AG20443 (cell line): ENCODE results near the gene USP24.

Source experiments
- DNase-seq: peaks from one replicate; pipeline ENCODE4 v3.0.0; 2012; ENCODE audit warnings: low spot score, mixed read lengths

The USP24 gene

DNA sequence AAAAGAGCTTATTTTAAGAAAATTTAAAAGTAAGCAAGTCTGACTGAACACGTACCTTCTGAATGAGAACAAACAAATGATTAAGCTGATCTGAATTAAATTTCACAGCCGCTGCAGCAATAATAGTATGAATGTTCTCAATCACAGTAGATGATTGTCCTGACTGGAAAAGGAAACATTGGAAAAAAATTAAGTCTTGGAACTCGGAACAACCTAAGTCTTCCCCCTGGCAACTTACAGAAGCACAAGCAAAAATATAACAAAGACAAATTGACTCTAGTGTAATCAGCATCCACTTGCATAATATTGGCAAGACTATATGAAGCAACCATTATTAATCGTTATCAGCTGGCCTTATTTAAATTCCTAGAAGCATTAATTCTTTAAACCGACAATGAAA is 60.5 kb downstream of the USP24 start:
- no peak for DNase-seq

DNA sequence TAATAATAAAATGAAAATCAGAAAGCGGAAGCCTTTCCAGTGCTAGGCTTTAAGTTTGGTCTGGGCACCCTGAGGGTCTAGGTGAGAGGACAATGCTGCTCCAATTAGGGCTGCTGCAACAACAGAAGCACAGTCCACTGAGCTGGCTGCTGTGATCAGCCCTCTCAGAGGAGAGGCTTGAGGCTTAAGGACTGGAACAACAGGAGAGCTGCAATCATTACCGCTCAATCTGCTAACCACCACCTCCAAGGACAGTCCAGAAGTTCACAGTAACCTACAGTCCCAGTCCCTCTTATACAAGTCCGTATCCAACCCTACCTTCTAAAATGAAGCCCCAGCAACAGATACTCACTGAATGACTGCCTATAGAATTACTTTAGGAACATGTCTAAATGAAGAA is 62.1 kb downstream of the USP24 start:
- DNase-seq: no peak

DNA sequence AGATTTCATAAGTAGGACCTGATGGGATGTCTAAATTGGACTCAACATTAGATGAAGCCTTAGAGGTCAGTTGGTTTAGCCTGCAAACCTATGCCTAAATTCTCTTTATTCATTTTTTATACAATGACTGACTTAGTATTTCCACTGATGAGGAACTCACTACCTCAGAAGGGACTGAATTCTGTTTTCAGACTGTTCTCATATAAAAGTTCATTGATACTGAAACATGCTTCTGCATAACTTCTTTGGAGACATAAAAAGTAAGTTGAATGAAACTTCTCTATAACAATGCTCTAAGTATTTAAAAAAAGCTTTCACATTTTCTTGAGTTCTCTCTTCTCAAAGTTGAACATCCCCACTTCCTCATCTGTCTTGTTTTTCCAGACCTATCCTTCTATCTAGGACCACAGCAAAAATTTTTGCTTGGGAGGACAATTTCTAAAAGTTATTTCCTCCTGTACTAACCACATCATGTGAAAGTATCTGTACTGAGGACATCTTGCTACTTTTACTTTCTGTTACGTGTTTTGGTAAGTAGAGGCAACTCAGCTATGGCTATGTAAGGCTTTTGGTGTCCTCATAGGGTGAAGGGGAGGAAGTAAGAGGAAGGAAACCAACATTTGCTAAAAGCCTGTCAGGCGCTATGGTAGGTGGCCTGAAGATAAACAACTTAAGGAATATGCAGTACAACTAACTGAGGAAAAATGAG is 64.1 kb downstream of the USP24 start:
- DNase-seq: no peak

DNA sequence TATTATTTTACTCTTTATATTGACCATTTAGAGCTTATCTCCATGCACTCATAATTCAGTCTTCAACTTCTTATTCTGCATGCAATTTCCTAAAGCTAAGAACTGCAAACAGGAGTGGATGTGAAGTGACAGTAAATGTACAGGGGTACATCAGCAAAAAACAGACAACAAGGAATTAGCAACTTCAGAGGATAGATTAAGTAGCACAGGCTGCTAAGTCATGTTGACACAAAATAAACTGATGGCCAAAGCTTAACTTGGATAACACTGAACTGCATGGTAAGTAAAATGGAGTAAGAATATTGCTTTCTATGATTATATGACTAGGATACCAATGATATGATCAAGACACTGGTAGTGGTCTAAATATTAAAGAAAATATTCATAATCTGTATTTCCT is 66.5 kb downstream of the USP24 start:
- no peak for DNase-seq

DNA sequence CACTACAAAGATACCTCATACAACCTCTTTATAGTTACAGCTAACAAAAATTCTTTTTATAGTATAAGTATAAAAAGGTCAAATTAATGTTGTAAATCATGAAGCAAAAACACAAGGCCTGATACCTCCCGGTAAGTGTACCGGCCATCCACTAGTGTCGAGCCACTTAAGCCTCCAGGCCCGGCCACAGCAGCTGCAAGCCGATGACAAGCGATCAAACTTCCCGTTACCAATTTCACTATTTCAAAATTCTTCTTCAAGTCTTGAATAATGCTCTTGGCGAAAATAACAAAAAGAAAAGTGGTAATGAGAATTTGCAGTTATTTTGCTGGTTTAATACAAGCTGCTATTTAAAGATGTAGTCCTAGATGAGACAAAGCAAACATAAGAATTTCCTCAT is 67.6 kb downstream of the USP24 start:
- DNase-seq: no peak

DNA sequence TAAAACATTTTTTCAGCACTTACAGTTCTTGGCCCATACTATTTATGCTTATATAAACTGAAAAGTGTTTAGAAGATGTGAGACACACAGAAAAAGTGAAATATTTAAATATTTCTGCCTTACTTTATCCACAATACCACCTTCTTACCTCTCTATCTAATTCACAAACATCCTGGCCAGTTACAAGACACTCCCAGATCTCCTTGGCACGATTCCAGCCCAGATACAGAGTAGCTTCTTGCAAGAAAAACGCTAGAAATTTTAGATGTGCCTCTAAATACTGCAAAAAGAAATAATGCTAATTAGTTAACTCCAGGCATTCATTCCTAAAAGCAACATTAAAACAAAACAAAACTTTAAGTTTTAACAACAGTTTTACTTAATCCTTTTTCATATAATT is 68.4 kb downstream of the USP24 start:
- DNase-seq: no peak

DNA sequence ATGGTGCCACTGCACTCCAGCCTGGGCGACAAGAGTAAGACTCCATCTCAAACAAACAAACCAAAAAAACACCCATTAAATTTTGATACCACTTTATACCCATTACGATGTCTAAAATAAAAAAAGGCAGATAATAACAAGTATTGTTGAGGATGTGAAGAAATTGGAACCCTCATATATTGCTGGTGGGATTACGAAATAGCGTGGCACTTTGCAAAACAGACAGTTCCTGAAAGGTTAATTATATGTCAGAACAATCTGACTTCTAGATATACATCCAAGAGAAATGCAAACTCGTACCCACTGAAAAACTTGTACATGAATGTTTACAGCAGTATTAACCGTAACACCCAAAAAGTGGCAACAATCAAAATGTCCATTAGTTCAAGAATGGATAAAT is 70.3 kb downstream of the USP24 start:
- DNase-seq: no peak

DNA sequence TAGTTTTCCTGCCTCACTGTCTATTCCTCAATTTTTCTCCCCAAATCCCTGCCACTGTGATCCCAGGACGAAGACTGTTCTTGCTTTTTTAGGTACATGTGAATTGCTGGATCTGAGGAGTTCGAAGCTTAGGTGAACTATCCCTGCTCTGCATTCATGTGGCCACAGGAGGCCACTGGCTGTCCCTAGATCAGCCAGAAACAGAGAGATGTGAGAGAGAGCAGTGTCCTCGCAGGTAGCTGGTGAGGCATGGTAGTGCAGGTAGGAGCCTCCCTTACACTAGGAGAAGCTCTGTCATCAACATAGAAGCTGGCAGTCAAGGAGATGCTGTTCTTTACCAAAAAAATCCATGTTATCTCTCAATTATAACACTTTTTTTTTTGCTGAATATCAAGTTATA is 71.5 kb downstream of the USP24 start:
- no peak for DNase-seq

DNA sequence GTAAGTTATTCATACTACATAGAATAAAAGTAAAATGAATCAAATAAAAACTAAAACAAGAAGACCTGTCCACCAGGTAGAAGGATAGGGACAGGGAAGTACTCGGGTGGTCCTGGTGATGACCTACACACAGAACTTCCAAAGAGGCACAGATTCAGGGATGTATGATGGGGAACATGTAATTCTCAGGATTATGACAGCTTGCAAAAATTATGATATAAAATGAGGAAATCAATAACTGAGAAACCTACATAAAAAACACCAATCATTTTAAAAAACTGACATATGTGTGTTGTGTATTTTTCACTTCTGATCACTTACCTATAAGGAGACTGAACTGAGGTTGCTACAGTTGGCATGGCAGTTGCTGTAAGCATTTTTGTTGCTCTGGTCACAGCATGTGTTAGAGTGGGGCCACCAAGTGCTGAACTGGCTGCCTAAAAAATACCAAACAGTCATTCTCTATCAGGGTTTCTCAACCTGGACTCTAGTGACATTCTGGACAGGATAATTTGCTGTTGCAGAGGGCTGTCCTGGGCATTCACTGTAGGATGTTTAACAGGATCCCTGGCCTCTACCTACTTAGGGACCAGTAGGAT is 73.8 kb downstream of the USP24 start:
- no peak for DNase-seq

DNA sequence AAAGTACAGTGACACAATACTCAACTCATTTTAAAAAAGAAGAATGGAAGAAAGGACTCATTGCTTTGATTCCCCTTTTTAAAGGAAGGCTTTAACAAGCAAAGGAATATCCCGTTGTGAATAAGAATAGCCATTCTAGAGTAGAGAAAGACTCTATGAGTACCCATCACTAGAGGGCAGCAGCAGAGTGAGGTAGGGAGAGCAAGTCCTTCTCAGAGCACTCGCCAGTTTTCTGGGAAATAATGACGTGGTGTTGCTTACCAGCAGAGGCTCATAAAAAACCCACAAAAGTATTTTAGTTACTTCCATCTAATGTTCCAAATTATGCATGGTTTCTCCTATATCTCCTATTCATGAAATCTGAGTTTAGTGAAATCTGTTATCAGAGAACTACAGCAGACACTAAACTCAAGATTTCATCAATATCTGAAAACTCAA is 74.6 kb downstream of the USP24 start:
- peak; percentile 87 for DNase-seq

DNA sequence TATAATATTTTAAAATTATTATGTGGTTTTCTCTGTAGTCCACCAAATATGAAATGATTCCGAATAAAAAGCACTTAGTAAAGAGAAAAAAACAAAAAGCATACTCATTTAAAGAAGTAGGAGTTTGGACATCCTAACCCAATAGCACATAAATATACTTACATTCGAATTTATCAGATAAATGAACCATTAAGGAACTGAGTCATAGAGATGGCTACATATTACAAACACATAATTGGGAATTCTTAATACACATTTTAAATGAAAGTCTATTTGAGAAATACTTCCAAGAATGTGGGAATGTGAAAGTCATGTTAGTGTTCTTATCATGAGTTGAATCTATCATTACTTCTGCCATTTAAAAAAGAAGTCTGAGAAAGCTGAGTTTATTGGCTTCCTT is 75.0 kb downstream of the USP24 start:
- no peak for DNase-seq

DNA sequence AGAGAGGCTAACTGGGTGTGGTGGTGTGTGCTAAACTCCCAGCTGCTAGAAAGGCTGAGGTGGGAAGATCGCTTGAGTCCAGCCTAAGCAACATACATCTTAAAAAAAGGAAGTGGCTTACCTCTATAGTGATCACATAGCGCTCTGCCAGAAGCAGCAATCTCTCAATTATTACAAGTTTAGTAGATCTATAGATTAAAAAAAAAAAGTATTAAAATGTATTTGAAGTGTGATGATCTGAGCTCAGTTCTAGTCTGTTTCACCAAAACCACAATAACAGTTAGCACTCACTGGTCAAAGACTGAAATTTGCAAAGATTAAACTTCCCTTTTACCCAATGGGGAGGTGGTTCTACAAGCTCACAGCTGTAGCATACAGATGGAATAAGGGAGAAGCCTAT is 76.3 kb downstream of the USP24 start:
- no peak for DNase-seq

DNA sequence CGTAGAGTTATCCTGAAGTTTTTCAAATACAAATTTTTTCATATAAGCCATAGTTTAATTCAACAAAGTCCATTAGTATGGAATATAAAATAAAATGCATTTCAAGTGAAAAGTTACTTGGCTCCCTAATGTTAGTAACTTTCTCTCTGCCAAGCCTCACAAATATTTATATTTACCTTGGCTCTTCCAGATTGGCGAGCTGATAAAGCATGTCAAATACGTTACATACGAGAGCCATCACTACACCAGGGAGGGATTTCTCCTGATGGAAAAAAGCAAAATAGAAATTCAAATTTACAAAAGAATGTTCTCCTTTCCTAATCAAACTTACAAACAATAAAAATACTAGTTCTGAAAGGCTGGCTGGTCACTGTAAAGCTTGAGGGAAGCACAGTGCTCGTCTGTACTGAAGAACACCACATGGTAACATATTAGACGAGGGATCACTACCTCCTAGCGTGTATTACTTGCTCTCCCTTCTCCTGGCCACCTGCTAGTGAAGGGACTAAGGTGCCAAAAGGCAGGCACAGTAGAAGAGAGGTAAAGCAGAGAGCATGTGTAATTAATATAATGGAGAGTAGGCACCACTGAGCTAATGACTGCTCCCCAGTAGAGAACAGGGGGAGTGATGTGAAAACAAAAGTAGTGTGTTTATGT is 80.9 kb downstream of the USP24 start:
- DNase-seq: no peak

DNA sequence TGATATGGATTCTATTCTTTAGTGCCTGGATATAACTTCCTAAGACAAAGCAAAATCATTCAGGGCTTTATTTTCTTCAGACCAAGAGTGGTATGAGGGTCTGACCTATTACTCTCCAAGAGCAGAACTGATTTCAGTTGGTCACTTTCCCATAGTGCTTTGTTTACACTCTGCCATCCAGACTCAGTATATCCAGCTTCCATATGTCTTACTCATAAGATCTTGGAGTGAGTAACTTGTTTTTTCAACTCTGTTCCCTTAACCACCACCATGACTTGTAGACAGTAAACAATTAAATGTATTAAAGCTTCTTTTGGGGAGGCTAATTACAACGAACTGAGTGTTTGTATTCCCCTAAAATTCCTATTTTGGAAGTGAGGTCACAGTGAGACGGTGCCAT is 83.4 kb downstream of the USP24 start:
- DNase-seq: no peak

DNA sequence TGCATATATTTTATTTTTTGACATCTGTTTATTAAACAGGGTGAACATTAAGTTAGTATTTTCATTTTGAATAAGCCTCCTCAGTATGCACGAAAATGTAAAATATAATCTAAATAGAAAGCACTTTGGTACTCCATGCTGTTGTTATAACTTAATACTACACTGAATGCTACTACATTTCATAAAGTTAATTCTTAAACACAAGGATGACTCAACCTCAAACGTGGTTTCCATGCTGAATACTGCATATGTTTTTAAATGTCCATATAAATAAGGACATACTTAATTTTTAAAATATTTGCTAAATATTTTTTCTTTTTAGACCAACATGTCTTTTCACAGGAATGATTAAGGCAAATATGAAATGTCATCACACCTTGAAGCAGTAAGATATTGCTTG is 83.9 kb downstream of the USP24 start:
- no peak for DNase-seq

DNA sequence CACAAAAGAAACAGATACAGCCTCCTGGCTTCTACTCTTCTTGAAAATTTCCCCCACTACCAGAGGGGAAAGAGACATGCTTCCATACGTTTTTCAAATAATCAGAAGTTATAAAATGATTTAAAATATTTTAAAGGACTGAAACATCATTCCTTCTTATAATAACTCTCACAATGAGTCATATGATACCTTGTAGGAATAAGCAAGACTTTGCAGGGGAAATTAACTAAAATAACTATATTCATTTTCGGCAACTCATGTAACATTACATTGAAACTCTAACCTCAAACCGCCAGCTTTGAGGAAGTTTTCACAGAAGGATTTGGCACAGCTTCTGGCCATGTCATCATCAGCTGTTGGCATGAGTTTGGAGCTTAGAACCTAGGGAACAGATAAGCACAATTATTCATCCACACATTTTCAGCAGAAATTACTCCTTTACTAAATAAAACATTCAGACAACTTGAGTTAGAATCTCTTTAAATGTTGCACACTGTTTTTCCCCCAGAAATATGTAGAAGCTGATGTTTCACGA is 85.9 kb downstream of the USP24 start:
- peak; percentile 33 for DNase-seq

DNA sequence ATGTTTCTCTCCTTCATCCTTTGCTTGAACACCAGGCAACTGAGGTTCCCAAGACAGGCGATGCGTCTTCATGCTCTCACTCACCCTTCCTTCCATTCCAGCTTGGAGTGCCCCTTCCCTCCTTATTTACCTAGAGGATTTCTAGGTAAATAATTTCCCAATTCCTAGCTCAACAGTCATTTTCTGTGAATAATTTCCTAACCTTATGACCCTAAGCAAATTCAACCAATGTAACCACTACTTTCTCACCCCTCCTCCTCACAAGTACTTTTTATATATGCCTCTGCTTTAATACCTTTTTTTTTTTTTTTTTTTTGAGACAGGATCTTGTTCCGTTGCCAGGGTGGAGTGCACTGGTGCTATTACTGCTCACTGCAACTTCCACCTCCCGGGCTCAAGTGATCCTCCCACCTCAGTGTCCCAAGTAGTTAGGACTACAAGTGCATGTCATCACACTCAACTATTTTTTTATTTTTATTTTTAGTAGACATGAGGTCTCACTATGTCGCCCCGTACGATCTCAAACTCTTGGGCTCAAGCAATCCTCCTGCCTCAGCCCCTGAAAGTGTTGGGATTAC is 86.7 kb downstream of the USP24 start:
- DNase-seq: no peak

DNA sequence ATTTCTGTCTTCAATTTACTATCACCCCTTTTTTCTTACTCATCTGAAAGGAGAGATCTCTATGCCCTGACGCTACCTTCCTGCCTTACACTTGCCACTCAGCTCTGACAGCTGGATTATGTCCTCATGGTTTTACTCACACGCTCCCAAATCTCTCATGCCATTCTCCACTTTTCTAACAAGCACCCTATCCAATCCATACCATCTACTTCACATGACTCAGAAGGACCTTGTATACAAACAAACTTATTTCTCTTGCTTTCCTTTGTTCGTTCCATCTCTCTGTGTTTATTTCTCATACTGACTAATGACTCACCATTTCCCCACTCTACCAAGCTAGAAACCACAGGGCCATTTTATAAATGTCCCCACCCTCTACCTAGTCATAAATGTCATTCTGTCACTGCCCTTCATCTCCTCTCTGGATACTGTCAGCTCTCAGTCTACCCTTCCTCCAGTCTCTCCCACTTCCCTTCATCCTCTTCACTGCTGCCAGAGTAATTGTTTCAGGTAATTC is 87.3 kb downstream of the USP24 start:
- no peak for DNase-seq

DNA sequence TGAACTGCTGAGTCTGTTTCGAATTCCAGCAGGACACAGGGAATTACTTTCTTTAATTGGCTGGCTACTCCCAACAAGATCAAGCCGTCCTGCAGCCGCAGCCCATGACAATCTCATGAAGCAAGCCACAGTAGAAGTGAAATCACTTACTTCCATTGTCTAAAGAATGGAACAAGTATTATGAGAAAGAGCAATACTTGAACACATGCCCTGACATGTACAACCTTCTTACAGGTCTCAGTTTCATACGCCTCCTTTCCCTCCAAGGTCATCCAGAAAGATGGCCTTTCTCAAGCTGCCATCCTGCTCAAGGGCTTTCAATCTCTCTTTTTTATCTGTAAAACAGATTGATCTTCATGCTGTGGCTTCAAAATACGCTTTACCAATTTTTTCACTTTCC is 90.7 kb downstream of the USP24 start:
- no peak for DNase-seq

DNA sequence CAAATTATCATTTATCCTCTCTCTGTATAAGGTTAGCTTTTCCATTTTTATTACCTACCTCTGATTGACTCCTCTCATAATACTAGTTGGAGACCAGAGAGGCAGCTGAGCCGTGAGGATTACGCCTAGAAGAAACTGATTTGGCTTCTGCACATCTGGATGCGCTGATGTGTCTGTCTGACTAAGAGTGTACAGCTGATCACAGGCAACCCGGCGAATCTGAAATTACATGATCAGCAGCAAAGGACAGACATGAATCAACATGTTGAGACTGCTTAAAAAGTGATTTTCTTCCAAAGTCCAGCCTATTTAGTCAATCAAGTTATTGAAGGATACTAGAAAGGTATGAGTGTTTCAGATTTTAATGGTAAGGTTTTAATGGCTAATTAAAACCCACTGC is 94.6 kb downstream of the USP24 start:
- DNase-seq: no peak

DNA sequence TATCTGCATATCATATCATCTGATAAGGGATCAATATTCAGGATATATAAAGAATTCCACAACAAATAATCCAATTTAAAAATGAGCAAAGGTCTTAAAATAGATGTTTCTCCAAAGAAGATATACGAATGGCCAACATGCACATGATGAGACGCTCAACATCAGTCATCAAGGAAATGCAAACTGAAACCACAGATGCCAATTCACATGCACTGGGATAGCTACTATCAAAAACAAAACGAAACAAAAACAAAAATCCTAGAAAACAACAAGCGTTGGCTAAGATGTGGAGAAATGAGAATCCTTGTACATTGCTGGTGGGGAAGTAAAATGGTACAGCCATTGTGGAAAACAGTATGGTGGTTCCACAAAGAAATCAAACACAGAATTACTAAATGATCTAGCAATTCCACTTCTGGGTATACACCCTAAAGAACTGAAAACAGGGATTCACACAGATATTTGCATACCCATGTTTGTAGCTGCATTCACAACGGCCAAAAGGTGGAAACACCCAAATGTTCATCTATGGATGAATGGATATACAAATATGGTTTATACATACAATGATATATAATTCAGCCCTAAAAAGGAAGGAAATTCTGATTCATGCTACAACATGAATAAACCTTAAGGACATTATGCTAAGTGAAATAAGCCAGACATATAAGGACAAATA is 96.4 kb downstream of the USP24 start:
- DNase-seq: no peak

DNA sequence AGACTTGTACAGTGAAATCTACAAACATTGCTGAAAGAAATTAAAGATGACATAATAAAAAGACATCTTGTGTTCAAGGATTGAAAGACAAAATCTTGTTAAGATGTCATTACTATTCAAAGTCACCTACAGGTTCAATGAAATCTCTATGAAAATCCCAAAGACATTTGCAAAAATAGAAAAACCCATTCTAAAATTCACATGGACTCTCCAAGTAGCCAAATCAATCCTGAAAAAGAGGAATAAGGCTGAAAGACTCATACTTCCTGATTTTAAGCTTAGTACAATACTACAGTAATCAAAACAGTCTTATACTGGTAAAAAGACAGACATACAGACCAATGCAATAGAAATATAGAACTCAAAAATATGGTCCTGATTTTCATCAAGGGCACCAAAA is 97.2 kb downstream of the USP24 start:
- no peak for DNase-seq
